HEK293 (cell line): ENCODE results near the gene ARMH3.

Experiments
- GLIS1 ChIP-seq: fragments of 450-650 bp; formaldehyde crosslinking; IDR thresholded peaks from 2 replicates; pipeline ENCODE4 v1.5.1; 2016; ENCODE audit warnings: missing biosample characterization, missing genetic modification characterization
- HOXA7 ChIP-seq: sonication (generic); formaldehyde crosslinking; IDR thresholded peaks from 2 replicates; pipeline ENCODE4 v1.8.1; 2022; ENCODE audit warnings: missing genetic modification reagents, borderline replicate concordance
- KLF17 ChIP-seq: fragments of 450-650 bp; formaldehyde crosslinking; IDR thresholded peaks from 2 replicates; pipeline ENCODE4 v1.5.1; 2016; ENCODE audit warnings: missing biosample characterization, missing genetic modification characterization
- PBX3 ChIP-seq: sonication (generic); formaldehyde crosslinking; IDR thresholded peaks from 2 replicates; pipeline ENCODE4 v1.8.1; 2022; ENCODE audit warnings: mild to moderate bottlenecking, moderate library complexity, missing genetic modification reagents
- PRDM10 ChIP-seq: fragments of 450-650 bp; formaldehyde crosslinking; IDR thresholded peaks from 2 replicates; pipeline ENCODE4 v1.5.1; 2016; ENCODE audit warnings: missing biosample characterization, missing genetic modification characterization
- REST ChIP-seq: fragments of 450-650 bp; formaldehyde crosslinking; IDR thresholded peaks from 2 replicates; pipeline ENCODE4 v1.5.1; 2016; ENCODE audit warnings: missing biosample characterization, missing genetic modification characterization
- WT1 ChIP-seq: fragments of 450-650 bp; formaldehyde crosslinking; IDR thresholded peaks from 2 replicates; pipeline ENCODE4 v1.5.1; 2016; ENCODE audit warnings: missing biosample characterization, missing genetic modification characterization
- ZBTB17 ChIP-seq: fragments of 450-650 bp; formaldehyde crosslinking; IDR thresholded peaks from 2 replicates; pipeline ENCODE4 v1.5.1; 2016; ENCODE audit warnings: missing biosample characterization, missing genetic modification characterization
- ZBTB48 ChIP-seq: fragments of 450-650 bp; formaldehyde crosslinking; IDR thresholded peaks from 2 replicates; pipeline ENCODE4 v1.5.1; 2016; ENCODE audit warnings: missing biosample characterization, missing genetic modification characterization
- ZEB2 ChIP-seq: fragments of 450-650 bp; formaldehyde crosslinking; IDR thresholded peaks from 2 replicates; pipeline ENCODE4 v1.5.1; 2016; ENCODE audit warnings: missing biosample characterization, missing genetic modification characterization
- ZFP69B ChIP-seq: fragments of 450-650 bp; formaldehyde crosslinking; IDR thresholded peaks from 2 replicates; pipeline ENCODE4 v1.5.1; 2016; ENCODE audit warnings: missing biosample characterization, missing genetic modification characterization
- ZNF391 ChIP-seq: fragments of 450-650 bp; formaldehyde crosslinking; IDR thresholded peaks from 2 replicates; pipeline ENCODE4 v1.5.1; 2016; ENCODE audit warnings: low read depth, missing biosample characterization, missing genetic modification characterization, borderline replicate concordance
- ZNF404 ChIP-seq: fragments of 450-650 bp; formaldehyde crosslinking; IDR thresholded peaks from 2 replicates; pipeline ENCODE4 v1.5.1; 2017; ENCODE audit warnings: missing biosample characterization, missing genetic modification characterization
- ZNF600 ChIP-seq: fragments of 450-650 bp; formaldehyde crosslinking; IDR thresholded peaks from 2 replicates; pipeline ENCODE4 v1.5.1; 2016; ENCODE audit warnings: missing biosample characterization, missing genetic modification characterization
- ZNF629 ChIP-seq: fragments of 450-650 bp; formaldehyde crosslinking; IDR thresholded peaks from 2 replicates; pipeline ENCODE4 v1.5.1; 2017; ENCODE audit warnings: missing biosample characterization, missing genetic modification characterization
- ZNF654 ChIP-seq: fragments of 450-650 bp; formaldehyde crosslinking; IDR thresholded peaks from 2 replicates; pipeline ENCODE4 v1.5.1; 2016; ENCODE audit warnings: low read depth, missing biosample characterization, missing genetic modification characterization
- ZSCAN30 ChIP-seq: fragments of 450-650 bp; IDR thresholded peaks from 2 replicates; pipeline ENCODE4 v1.5.1; 2018; ENCODE audit warnings: missing biosample characterization, mild to moderate bottlenecking, missing genetic modification characterization, moderate library complexity
- ZXDB ChIP-seq: fragments of 450-650 bp; formaldehyde crosslinking; IDR thresholded peaks from 2 replicates; pipeline ENCODE4 v1.5.1; 2016; ENCODE audit warnings: missing biosample characterization, missing genetic modification characterization
- TF ChIP-seq, protein P1 (sequence below): fragments of 450-650 bp; formaldehyde crosslinking; optimal IDR thresholded peaks from 2 replicates; pipeline ENCODE3; 2016; ENCODE audit warnings: missing biosample characterization, mild to moderate bottlenecking, missing genetic modification characterization
- TF ChIP-seq, protein P2 (sequence below): fragments of 450-650 bp; formaldehyde crosslinking; IDR thresholded peaks from 2 replicates; pipeline ENCODE4 v1.5.1; 2016; ENCODE audit warnings: missing biosample characterization, missing genetic modification characterization

The ARMH3 gene

DNA sequence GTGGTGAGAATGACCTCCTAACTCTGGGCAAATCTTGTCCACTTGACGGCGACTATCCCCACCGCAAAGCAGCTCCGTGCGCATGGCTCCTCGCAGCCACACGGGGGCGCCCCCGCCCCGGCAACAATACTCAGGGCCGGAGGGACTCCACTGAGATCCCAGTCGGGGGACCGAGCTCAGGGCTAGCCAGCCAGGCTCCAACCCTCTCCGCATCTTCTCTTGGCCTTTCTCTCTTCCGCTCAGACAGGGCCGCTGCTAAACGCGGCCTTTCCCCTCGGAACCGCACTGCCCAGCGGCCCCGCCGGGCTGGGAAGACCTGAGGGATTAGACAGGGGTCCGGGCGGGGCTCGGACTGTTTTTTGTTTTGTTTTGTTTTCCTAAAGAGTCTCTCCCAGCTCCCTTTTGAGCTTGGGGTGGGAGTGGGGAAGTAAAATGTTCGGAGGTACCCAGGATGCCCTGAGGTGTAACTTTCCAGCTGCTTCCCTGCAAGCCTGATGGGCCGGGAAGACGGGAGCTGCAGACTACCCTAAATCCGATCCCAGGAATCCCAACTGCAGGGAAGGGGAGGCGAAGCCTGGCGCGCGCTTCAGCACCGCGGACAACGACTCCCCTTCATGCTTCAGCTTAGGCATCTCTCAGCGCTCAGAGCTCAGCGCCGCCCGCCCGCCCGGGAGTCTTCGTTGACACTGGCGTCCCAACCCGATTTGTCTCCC lies 215.1 kb downstream of the ARMH3 start (continued):
- TF ChIP-seq, protein P1, sequence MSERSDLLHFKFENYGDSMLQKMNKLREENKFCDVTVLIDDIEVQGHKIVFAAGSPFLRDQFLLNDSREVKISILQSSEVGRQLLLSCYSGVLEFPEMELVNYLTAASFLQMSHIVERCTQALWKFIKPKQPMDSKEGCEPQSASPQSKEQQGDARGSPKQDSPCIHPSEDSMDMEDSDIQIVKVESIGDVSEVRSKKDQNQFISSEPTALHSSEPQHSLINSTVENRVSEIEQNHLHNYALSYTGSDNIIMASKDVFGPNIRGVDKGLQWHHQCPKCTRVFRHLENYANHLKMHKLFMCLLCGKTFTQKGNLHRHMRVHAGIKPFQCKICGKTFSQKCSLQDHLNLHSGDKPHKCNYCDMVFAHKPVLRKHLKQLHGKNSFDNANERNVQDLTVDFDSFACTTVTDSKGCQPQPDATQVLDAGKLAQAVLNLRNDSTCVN (tag by site-specific recombination) = no peak
- TF ChIP-seq PRDM10 (tag by site-specific recombination) (0 out of 2 replicates have a peak, but pooled peaks have one; percentile 1), KLF17 (tag by site-specific recombination) (0 out of 2 replicates have a peak, but pooled peaks have one; percentile 20), ZNF654 (tag by site-specific recombination) (peak; percentile 95), ZXDB (tag by site-specific recombination) (0 out of 2 replicates have a peak, but pooled peaks have one; percentile 26), WT1 (tag by site-specific recombination) (peak; percentile 84), REST (tag by site-specific recombination) (peak; percentile 96), HOXA7 (CRISPR knock-in tag) (no peak), PBX3 (CRISPR knock-in tag) (no peak), ZBTB17 (tag by site-specific recombination) (peak; percentile 79), ZBTB48 (tag by site-specific recombination) (peak; percentile 60), ZEB2 (tag by site-specific recombination) (0 out of 2 replicates have a peak, but pooled peaks have one; percentile 40), ZSCAN30 (tag by site-specific recombination) (peak; percentile 54; the same call in 1 of the 2 replicates), ZFP69B (no peak), ZNF629 (tag by site-specific recombination) (no peak), ZNF391 (tag by site-specific recombination) (peak; percentile 27; the same call in 1 of the 2 replicates), ZNF404 (tag by site-specific recombination) (no peak), ZNF600 (tag by site-specific recombination) (0 out of 2 replicates have a peak, but pooled peaks have one; percentile 14), GLIS1 (peak; percentile 41; the same call in 1 of the 2 replicates)
- TF ChIP-seq, protein P2, sequence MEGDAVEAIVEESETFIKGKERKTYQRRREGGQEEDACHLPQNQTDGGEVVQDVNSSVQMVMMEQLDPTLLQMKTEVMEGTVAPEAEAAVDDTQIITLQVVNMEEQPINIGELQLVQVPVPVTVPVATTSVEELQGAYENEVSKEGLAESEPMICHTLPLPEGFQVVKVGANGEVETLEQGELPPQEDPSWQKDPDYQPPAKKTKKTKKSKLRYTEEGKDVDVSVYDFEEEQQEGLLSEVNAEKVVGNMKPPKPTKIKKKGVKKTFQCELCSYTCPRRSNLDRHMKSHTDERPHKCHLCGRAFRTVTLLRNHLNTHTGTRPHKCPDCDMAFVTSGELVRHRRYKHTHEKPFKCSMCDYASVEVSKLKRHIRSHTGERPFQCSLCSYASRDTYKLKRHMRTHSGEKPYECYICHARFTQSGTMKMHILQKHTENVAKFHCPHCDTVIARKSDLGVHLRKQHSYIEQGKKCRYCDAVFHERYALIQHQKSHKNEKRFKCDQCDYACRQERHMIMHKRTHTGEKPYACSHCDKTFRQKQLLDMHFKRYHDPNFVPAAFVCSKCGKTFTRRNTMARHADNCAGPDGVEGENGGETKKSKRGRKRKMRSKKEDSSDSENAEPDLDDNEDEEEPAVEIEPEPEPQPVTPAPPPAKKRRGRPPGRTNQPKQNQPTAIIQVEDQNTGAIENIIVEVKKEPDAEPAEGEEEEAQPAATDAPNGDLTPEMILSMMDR (tag by site-specific recombination) = peak; percentile 96
